Measurements from ENCODE around the gene LHFPL2. TPM values are rescaled to one million over a fixed set of nuclear protein-coding genes. Genes with fewer than 3 reads are reported as not detected.

Gene LHFPL2
- total and polyA plus RNA-seq, 2 of the 4 experiments (the other 2 are of a cell fraction), result 6.5 to 11.3 TPM

GRCh38 chr5:78496373-78496772 lies 152.2 kb downstream of the LHFPL2 start:
- H3K23ac ChIP-seq (ENCODE audit: low read depth, low read length), result no peak overlapping the region
- no peaks in the 10 kb centered on the region for H3K27me3 ChIP-seq (ENCODE audit: control insufficient read depth, insufficient read depth, low read length)
- peaks cover 9% of the 10 kb centered on the region; the same call in 1 of the 2 replicates for H3K36me3 ChIP-seq (ENCODE audit: control insufficient read depth, insufficient read depth, low read length)
- peaks cover 47% of the 10 kb centered on the region for H4K20me1 ChIP-seq (ENCODE audit: insufficient read depth, low read length)
- intact Hi-C loops (cut with micrococcal nuclease), result no loop called here
- peaks cover 49 to 85% of the 10 kb centered on the region in 2 experiments for H3K79me1 ChIP-seq (ENCODE audit: low read depth in 1 of 2, low read length in 2 of 2)
- no peak overlapping the region for H2BK120ac ChIP-seq (ENCODE audit: low read depth, low read length)
- peak overlapping the region; percentile 38 for H2AFZ ChIP-seq (replicated peaks; ENCODE audit: low read length, poor library complexity)
- H3K4me3 ChIP-seq (ENCODE audit: insufficient read depth, low read depth, low read length), result no peak overlapping the region
- H3K9me3 ChIP-seq (ENCODE audit: control insufficient read depth, insufficient read depth, low read length), result no peaks in the 10 kb centered on the region
- no peak overlapping the region for H3K27ac ChIP-seq (ENCODE audit: insufficient read depth, low read length)
- no peak overlapping the region for H3K9ac ChIP-seq (ENCODE audit: low read depth, low read length)
- H4K8ac ChIP-seq (ENCODE audit: low read depth in 2 of 2, low read length in 2 of 2), result no peak overlapping the region
- ChIA-PET POLR2A (ENCODE audit: unreplicated experiment) (interaction anchor here (0.7 to 1.0 kb wide), 2 partner anchors 8 to 173 kb away, joined by 3 to 4 read pairs; no protein-coding TSS in a partner anchor), CTCF (no interaction called here)
- no peak overlapping the region for H3K56ac ChIP-seq (ENCODE audit: extremely low read depth, insufficient read depth, low read length)
- H2BK5ac ChIP-seq (ENCODE audit: low read depth, low read length, poor library complexity, severe bottlenecking), result no peak overlapping the region
- peaks cover 18% of the 10 kb centered on the region for H3K4me1 ChIP-seq (ENCODE audit: control insufficient read depth, insufficient read depth, low read length)
- no peak overlapping the region for H2AK5ac ChIP-seq (ENCODE audit: low read depth, low read length)
- H4K91ac ChIP-seq (ENCODE audit: insufficient read depth, low read depth, low read length), result no peak overlapping the region
- H3K14ac ChIP-seq (replicated peaks; ENCODE audit: low read depth, low read length), result peak overlapping the region; percentile 21; the same call in 1 of the 2 replicates
- dilution Hi-C loops (cut with HindIII; ENCODE audit: low sequenced_read_pairs, unreplicated experiment), result no loop called here
- no peak overlapping the region for H4K5ac ChIP-seq (ENCODE audit: low read depth, low read length)
- H2BK20ac ChIP-seq (ENCODE audit: low read depth, low read length), result no peak overlapping the region; the same call in 1 of the 2 replicates
- no peak overlapping the region for H3K18ac ChIP-seq (ENCODE audit: low read depth, low read length)
- no peak overlapping the region for H2BK15ac ChIP-seq (ENCODE audit: low read depth, low read length)
- ATAC-seq (ENCODE audit: low read depth) (peak; percentile 88), DNase-seq (peak; percentile 67)
- no peak overlapping the region for H3K4me2 ChIP-seq (ENCODE audit: low read depth, low read length)
- TF ChIP-seq RAD21 (IDR thresholded peaks at IDR 0.05; ENCODE audit: low read length), result 0 out of 2 replicates have a peak, but pooled peaks have one; percentile 8
- no peak for TF ChIP-seq RFX5 (IDR thresholded peaks at IDR 0.05; ENCODE audit: low read depth, low read length)
- no peak for TF ChIP-seq NFE2L2 (IDR thresholded peaks at IDR 0.05; ENCODE audit: low read depth, low read length)
- no TSS peak for BruUV-seq (replicated peaks)
- peaks cover 22% of the 10 kb centered on the region for H3K9me1 ChIP-seq (ENCODE audit: insufficient read depth, low read length)
- in situ Hi-C loops (cut with MboI; ENCODE audit: low sequenced_read_pairs), result no loop called here
- peak overlapping the region; percentile 22 for H2AK9ac ChIP-seq (replicated peaks; ENCODE audit: low read depth, low read length, poor library complexity)
- no peak overlapping the region for H3K4ac ChIP-seq (ENCODE audit: low read depth, low read length)

Measured in IMR-90 (cell line).